ENCODE data around the gene RBM14.
"Not testable (repeated sequence)": the region's sequence is repeated elsewhere in the genome, so short reads cannot be mapped to it uniquely, and the experiment has no call there.

The RBM14 gene

DNA sequence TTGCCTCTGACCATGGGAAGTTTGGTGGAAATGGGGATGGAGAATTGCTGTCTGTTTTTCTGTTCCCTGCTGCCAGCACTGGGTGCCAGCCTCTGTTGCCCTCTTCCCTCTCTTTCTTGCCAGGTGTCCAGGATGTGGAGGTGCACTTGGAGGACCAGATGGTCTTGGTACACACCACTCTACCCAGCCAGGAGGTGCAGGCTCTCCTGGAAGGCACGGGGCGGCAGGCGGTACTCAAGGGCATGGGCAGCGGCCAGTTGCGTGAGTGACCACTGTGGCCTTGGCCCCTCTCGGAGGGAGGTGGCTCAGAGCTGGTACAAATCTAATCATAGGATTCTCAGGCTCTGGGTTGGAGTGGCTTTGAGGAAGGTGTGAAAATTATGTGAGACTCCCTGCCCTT lies 17.4 kb upstream of the RBM14 start:
- DNase-seq: no peak

GRCh38 chr11:66600219-66600618 lies 16.2 kb upstream of the RBM14 start:
- no peak for DNase-seq

DNA sequence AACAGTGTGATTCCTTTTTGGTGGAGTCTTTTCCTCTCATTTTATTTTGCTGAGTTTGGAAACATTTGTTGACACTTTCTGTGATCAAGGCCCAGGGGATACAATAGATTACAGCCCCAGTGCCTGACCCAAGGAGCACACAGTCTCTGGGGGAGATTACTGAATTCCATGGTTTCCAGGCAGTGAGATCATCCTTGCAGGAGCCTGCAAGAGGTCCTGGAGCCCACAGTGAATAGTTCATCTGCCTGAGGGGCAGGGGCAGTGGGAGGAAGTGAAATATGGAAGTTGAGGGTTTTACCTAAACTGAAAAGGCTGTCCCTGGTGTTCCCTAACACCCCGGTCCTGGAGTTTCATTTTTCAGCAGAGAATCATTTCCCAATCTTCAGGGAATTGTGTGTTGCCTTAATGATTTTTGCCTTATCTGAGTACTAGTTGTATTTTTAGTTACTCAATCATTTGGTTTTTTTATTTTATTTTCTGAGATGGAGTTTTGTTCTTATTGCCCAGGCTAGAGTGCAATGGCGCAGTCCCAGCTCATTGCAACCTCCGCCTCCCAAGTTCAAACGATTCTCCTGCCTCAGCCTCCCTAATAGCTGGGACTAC lies 15.7 kb upstream of the RBM14 start:
- DNase-seq: no peak

DNA sequence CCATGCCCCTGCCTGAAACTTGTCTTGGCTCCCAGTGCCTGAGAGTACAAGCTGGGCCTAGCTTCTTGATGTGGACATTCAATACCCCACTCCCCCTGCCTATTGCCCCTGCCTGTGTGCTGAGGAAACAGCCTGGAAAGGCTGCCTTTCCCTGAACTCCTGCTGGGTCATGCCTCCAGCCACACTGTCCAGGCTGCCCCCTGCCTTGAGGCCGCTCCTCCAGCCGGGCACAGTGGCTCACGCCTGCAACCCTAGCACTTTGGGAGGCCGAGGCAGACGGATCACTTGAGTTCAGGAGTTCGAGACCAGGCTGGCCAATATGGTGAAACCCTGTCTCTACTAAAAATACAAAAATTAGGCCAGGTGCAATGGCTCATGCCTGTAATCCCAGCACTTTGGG lies 13.4 kb upstream of the RBM14 start:
- no peak for DNase-seq

- no peak for DNase-seq
Measured at GRCh38 chr11:66604155-66604554, 12.3 kb upstream of the RBM14 start.

GRCh38 chr11:66606608-66607007 lies 9.8 kb upstream of the RBM14 start:
- DNase-seq: not testable (repeated sequence)

- no peak for DNase-seq
Measured at GRCh38 chr11:66607126-66607834, 9.2 kb upstream of the RBM14 start.

GRCh38 chr11:66609721-66610617 lies 6.5 kb upstream of the RBM14 start:
- DNase-seq: no peak

GRCh38 chr11:66612458-66612857 lies 4.0 kb upstream of the RBM14 start:
- DNase-seq: no peak

DNA sequence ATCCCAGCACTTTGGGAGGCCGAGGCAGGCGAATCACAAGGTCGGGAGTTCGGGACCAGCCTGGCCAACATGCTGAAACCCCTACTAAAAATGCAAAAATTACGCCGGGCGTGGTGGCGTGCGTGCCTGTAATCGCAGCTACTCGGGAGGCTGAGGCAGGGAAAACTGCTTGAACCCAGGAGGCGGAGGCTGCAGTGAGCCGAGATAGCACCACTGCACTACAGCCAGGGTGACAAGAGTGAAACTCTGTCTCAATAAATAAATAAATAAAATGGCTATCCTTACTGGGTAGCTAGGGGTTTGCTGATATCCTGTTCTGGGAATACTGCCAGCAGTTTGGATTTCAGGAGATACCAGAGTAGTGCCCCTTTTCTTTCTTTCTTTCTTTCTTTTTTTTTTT lies 2.4 kb upstream of the RBM14 start:
- no peak for DNase-seq

GRCh38 chr11:66617155-66617834 lies 865 bp downstream of the RBM14 start:
- DNase-seq: no peak

- DNase-seq: no peak
Measured at GRCh38 chr11:66619080-66619554, 2.7 kb downstream of the RBM14 start.

DNA sequence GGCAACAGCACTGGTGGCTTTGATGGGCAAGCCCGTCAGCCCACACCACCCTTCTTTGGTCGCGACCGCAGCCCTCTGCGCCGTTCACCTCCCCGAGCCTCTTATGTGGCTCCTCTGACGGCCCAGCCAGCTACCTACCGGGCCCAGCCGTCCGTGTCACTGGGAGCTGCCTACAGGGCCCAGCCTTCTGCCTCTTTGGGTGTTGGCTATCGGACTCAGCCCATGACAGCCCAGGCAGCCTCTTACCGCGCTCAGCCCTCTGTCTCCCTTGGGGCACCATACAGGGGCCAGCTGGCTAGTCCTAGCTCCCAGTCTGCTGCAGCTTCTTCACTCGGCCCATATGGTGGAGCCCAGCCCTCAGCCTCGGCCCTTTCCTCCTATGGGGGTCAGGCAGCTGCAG lies 8.0 kb downstream of the RBM14 start:
- DNase-seq: no peak

DNA sequence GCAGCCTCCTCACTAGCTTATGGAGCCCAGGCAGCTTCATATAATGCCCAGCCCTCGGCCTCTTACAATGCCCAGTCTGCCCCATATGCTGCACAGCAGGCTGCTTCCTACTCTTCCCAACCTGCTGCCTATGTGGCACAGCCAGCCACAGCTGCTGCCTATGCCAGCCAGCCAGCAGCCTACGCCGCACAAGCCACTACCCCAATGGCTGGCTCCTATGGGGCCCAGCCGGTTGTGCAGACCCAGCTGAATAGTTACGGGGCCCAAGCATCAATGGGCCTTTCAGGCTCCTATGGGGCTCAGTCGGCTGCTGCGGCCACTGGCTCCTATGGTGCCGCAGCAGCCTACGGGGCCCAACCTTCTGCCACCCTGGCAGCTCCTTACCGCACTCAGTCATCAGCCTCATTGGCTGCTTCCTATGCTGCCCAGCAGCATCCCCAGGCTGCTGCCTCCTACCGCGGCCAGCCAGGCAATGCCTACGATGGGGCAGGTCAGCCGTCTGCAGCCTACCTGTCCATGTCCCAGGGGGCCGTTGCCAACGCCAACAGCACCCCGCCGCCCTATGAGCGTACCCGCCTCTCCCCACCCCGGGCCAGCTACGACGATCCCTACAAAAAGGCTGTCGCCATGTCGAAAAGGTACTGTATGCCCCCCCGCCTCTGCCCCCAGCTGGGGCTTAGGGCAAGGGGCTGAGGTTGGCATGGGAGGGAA lies 8.8 kb downstream of the RBM14 start:
- DNase-seq: no peak

DNA sequence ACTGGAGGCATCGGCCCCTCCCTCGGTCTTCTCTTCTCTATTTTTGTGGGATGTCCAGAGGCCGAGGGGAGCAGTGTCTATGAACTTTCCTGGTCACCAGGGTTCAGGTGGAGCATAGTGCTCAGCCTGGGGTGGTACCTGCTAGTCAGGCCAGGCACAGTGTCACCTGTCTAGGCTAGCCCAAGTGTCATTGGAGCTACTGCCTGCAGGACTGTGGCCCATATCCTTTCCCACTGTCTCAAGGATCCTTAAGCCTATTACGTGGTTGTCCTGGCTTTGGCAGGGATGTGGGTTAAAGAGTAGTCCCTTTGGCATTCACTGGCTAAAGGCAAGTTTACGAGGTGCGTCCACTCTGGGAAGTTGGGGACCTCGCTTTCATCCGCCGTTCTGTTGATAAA lies 9.3 kb downstream of the RBM14 start:
- no peak for DNase-seq

DNA sequence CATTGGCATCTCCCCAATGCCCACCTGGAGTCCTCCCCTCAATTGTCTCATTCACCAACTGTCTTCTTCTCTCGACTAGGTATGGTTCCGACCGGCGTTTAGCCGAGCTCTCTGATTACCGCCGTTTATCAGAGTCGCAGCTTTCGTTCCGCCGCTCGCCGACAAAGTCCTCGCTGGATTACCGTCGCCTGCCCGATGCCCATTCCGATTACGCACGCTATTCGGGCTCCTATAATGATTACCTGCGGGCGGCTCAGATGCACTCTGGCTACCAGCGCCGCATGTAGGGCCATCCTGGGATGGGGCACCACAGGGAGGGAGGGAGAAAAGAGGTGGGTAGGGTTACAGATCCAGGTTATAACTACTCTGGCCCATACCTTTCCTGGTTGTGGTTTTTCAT lies 10.0 kb downstream of the RBM14 start:
- no peak for DNase-seq

- no peak for DNase-seq
Measured at GRCh38 chr11:66626926-66627325, 10.5 kb downstream of the RBM14 start.

GRCh38 chr11:66628061-66628603 lies 11.7 kb downstream of the RBM14 start:
- no peak for DNase-seq

DNA sequence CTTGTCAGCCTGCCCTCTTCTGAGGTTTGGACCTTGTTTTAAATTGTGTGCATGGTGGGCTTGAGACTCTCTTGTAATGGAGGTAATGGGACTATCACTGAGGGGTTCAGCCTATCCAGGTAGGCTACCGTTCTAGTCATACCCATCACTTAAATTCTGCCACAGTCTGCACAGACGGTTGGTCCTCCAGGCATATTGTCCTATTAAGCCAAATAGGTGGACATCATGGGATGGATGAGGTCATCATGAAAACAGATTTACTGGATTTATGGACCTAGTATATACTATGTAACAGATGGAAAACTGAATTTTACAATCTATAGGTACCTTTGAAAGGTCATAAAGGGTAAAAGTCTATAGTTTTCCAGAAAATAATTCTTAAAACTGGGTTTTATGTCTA lies 12.9 kb downstream of the RBM14 start:
- DNase-seq: no peak

DNA sequence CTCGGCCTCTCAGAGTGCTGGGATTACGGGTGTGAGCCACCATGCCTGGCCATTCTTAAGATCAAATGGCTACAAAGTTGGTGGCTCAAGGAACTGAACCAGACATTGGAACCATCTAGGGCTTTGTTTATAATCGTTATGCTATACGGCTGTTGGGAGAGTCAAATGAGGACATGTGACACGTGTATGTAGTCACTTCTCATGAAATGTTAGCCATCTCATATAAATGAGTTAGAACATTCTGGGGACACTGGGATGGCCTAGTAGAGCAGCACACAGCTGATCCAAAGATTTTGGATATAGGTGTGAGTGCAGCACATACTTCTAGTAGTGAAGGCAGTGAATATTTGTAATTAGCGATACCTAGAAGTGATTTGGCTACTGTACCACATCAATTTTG lies 15.5 kb downstream of the RBM14 start:
- DNase-seq: no peak

GRCh38 chr11:66632952-66633351 lies 16.5 kb downstream of the RBM14 start:
- DNase-seq: no peak

GRCh38 chr11:66636411-66636810 lies 20.0 kb downstream of the RBM14 start:
- no peak for DNase-seq
